Keratinocyte (primary cell): ENCODE data around the gene ELF2. TPM values are rescaled to one million over a fixed set of nuclear protein-coding genes. Genes with fewer than 3 reads are reported as not detected.

ENCODE experiments used
- DNase-seq: peaks from one replicate; pipeline ENCODE4 v3.0.0-alpha.2; 2011; ENCODE audit warnings: low read depth, missing footprints, low spot score
- FAIRE-seq: peaks from 2 replicates; lab custom pipeline; 2011; peaks lifted over from hg19 to GRCh38; lab: Jason Lieb, UNC
- H2AFZ ChIP-seq: 2 replicates; pipeline ENCODE4 v1.6.0; 2012; ENCODE audit warnings: low read length, control low read depth, inconsistent platforms; ENCODE audit not compliant: control insufficient read depth
- H3K27ac ChIP-seq: 2 replicates; pipeline ENCODE4 v1.5.1; 2011; ENCODE audit warnings: low read length; ENCODE audit not compliant: control insufficient read depth, insufficient read depth
- H3K27me3 ChIP-seq: 3 replicates; pipeline ENCODE4 v1.6.0; 2011; ENCODE audit warnings: low read length; ENCODE audit not compliant: control insufficient read depth, insufficient read depth; ENCODE audit errors: extremely low read depth
- H3K36me3 ChIP-seq, 2 experiments: 2 replicates in 1 of 2; 3 replicates in 1 of 2; pipeline ENCODE4 v1.5.1; 2011; ENCODE audit warnings: low read length in 2 of 2, mild to moderate bottlenecking in 1 of 2; ENCODE audit not compliant: control insufficient read depth in 2 of 2, insufficient read depth in 2 of 2; ENCODE audit errors: extremely low read depth in 1 of 2
- H3K4me1 ChIP-seq: 3 replicates; pipeline ENCODE4 v1.5.1; 2011; ENCODE audit warnings: low read length; ENCODE audit not compliant: control insufficient read depth, insufficient read depth; ENCODE audit errors: extremely low read depth
- H3K4me2 ChIP-seq: 3 replicates; pipeline ENCODE4 v1.6.0; 2011; ENCODE audit warnings: low read depth, low read length; ENCODE audit not compliant: control insufficient read depth, insufficient read depth; ENCODE audit errors: extremely low read depth
- H3K4me3 ChIP-seq, 3 experiments: fragments of 200-600 bp in 1 of 3; sonication (generic) in 1 of 3; 2 replicates in 2 of 3; 3 replicates in 1 of 3; pipeline ENCODE4 v1.5.1; 2011 to 2016; ENCODE audit warnings: low read length in 3 of 3, mild to moderate bottlenecking in 3 of 3, control low read depth in 2 of 3, inconsistent platforms in 1 of 3, low read depth in 1 of 3, mixed read lengths in 1 of 3, mixed run types in 1 of 3, moderate library complexity in 1 of 3; ENCODE audit not compliant: control insufficient read depth in 2 of 3, insufficient read depth in 2 of 3; ENCODE audit errors: extremely low read depth in 1 of 3
- H3K79me2 ChIP-seq: 2 replicates; pipeline ENCODE4 v1.6.0; 2012; ENCODE audit warnings: low read length; ENCODE audit not compliant: control insufficient read depth, insufficient read depth
- H3K9ac ChIP-seq: 3 replicates; pipeline ENCODE4 v1.6.0; 2011; ENCODE audit warnings: low read length; ENCODE audit not compliant: control insufficient read depth, insufficient read depth; ENCODE audit errors: extremely low read depth
- H3K9me1 ChIP-seq: 3 replicates; pipeline ENCODE4 v1.6.0; 2011; ENCODE audit warnings: low read length; ENCODE audit not compliant: control insufficient read depth, insufficient read depth; ENCODE audit errors: extremely low read depth
- H3K9me3 ChIP-seq: 2 replicates; pipeline ENCODE4 v1.5.1; 2012; ENCODE audit warnings: low read depth, low read length; ENCODE audit not compliant: control insufficient read depth
- H4K20me1 ChIP-seq: 3 replicates; pipeline ENCODE4 v1.6.0; 2011; ENCODE audit warnings: low read length; ENCODE audit not compliant: control insufficient read depth, insufficient read depth; ENCODE audit errors: extremely low read depth
- CTCF ChIP-seq, 3 experiments: IDR thresholded peaks in 1 of 3; conservative IDR thresholded peaks in 1 of 3; optimal IDR thresholded peaks in 1 of 3; 2 replicates in 2 of 3; 3 replicates in 1 of 3; pipeline versions ENCODE3 to v1.5.1; 2011; ENCODE audit warnings: low read length in 3 of 3, mild to moderate bottlenecking in 3 of 3, moderate library complexity in 2 of 3, control low read depth in 1 of 3, inconsistent platforms in 1 of 3; ENCODE audit not compliant: insufficient read depth in 2 of 3; ENCODE audit errors: extremely low read depth in 1 of 3
- EZH2 ChIP-seq: IDR thresholded peaks from one replicate; pipeline ENCODE4 v1.6.1; 2012; ENCODE audit warnings: inconsistent platforms, mild to moderate bottlenecking, low read length, moderate library complexity
- dilution Hi-C: fragments of 300-500 bp; cut with MboI; formaldehyde crosslinking; loops from one replicate; pipeline ENCODE4 v1.7.0; 2020; ENCODE audit warnings: low sequenced_read_pairs; ENCODE audit not compliant: extremely low pct_ligation_motif_present
- polyA plus RNA-seq, 5 experiments: library from polyadenylated mRNA; depleted of rRNA in 3 of 5; stranded (reverse) in 3 of 5; stranded (forward) in 1 of 5; unstranded in 1 of 5; fragments of >200 nt; gene quantifications; 1 replicate in 1 of 5; 2 replicates in 3 of 5; 3 replicates in 1 of 5; pipeline versions ENCODE4 v1.2.1 to v1.2.3, GENCODE V29; 2011 to 2012; ENCODE audit warnings: missing spikeins in 2 of 5, low read depth in 1 of 5, low replicate concordance in 1 of 5

Gene ELF2
- polyA plus RNA-seq, 1 donor (not counting 4 experiments of a cell fraction or from before 2014, with no cell fraction given), result 19.6 TPM

GRCh38 chr4:139142980-139143379, 34.0 kb downstream of the ELF2 start:
- Histone ChIP-seq H3K9me1 (no peaks in the 10 kb centered on the region), H3K9ac (no peak overlapping the region), H3K9me3 (no peaks in the 10 kb centered on the region), H4K20me1 (no peaks in the 10 kb centered on the region), H3K4me2 (no peak overlapping the region), H3K79me2 (peaks cover 5% of the 10 kb centered on the region), H2AFZ (no peak overlapping the region), H3K4me1 (peaks cover 19% of the 10 kb centered on the region), H3K27me3 (no peaks in the 10 kb centered on the region), H3K36me3 (no peaks in the 10 kb centered on the region), H3K4me3 (no peak overlapping the region), H3K27ac (no peak overlapping the region)
- DNase-seq (no peak), FAIRE-seq (no peak)
- TF ChIP-seq CTCF (optimal IDR thresholded peaks at IDR 0.05 in 1 of 3, IDR thresholded peaks at IDR 0.05 in 1 of 3, conservative IDR thresholded peaks at IDR 0.05 in 1 of 3; ENCODE audit: extremely low read depth in 1 of 3, insufficient read depth in 2 of 3, low read length in 3 of 3) (no peak), EZH2 (no peak)
- dilution Hi-C loops, result no loop called here

GRCh38 chr4:139142087-139142486, 34.9 kb downstream of the ELF2 start:
- no peak for TF ChIP-seq EZH2
- no peak for TF ChIP-seq CTCF (optimal IDR thresholded peaks at IDR 0.05 in 1 of 3, IDR thresholded peaks at IDR 0.05 in 1 of 3, conservative IDR thresholded peaks at IDR 0.05 in 1 of 3; ENCODE audit: extremely low read depth in 1 of 3, insufficient read depth in 2 of 3, low read length in 3 of 3)
- H3K36me3 ChIP-seq, result no peaks in the 10 kb centered on the region
- no peaks in the 10 kb centered on the region for H3K27me3 ChIP-seq
- H3K79me2 ChIP-seq, result peaks cover 5% of the 10 kb centered on the region
- no peaks in the 10 kb centered on the region for H3K9me1 ChIP-seq
- FAIRE-seq (no peak), DNase-seq (no peak)
- H4K20me1 ChIP-seq, result no peaks in the 10 kb centered on the region
- H3K4me2 ChIP-seq, result no peak overlapping the region
- H3K4me1 ChIP-seq, result peaks cover 19% of the 10 kb centered on the region
- no peaks in the 10 kb centered on the region for H3K9me3 ChIP-seq
- dilution Hi-C loops, result no loop called here
- H2AFZ ChIP-seq, result no peak overlapping the region
- H3K27ac ChIP-seq, result no peak overlapping the region
- H3K9ac ChIP-seq, result no peak overlapping the region
- H3K4me3 ChIP-seq, result no peak overlapping the region
